ENCODE measurements around the gene CMSS1.

DNA sequence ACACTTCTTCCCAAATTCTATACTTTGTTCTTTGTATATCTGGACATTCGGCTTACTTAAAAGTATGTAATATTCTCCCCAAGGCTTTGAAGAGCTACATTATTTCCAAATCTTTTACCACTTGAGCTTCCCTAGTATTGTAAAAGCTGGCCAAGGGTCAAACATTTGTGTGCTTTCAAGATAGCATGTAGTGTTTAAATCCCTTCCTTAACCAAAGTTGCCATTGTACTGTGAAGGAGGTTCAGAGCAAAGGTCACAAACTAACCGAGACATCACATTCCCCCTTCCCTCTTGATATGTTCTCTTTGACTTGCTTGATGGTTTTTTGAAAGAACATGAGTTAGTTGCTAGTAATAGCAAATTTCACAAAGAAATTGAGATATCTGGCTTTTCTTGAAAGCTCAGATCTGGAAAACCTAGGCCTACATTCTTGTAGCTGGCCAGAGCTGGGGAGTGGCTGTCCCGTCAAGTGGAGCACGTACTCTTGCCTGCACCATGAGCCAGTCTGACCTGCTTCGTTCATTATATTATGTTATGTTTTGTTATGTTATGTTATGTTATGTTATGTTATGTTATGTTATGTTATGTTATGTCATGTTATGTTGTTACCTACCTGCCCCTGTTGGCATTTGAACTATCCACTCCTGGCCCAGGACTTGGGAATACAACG lies 236.4 kb downstream of the CMSS1 start:
- TF ChIP-seq, protein P1, sequence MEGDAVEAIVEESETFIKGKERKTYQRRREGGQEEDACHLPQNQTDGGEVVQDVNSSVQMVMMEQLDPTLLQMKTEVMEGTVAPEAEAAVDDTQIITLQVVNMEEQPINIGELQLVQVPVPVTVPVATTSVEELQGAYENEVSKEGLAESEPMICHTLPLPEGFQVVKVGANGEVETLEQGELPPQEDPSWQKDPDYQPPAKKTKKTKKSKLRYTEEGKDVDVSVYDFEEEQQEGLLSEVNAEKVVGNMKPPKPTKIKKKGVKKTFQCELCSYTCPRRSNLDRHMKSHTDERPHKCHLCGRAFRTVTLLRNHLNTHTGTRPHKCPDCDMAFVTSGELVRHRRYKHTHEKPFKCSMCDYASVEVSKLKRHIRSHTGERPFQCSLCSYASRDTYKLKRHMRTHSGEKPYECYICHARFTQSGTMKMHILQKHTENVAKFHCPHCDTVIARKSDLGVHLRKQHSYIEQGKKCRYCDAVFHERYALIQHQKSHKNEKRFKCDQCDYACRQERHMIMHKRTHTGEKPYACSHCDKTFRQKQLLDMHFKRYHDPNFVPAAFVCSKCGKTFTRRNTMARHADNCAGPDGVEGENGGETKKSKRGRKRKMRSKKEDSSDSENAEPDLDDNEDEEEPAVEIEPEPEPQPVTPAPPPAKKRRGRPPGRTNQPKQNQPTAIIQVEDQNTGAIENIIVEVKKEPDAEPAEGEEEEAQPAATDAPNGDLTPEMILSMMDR (IDR thresholded peaks at IDR 0.05; ENCODE audit: low read depth, low read length, missing input control): no peak
- TF ChIP-seq, protein P2, sequence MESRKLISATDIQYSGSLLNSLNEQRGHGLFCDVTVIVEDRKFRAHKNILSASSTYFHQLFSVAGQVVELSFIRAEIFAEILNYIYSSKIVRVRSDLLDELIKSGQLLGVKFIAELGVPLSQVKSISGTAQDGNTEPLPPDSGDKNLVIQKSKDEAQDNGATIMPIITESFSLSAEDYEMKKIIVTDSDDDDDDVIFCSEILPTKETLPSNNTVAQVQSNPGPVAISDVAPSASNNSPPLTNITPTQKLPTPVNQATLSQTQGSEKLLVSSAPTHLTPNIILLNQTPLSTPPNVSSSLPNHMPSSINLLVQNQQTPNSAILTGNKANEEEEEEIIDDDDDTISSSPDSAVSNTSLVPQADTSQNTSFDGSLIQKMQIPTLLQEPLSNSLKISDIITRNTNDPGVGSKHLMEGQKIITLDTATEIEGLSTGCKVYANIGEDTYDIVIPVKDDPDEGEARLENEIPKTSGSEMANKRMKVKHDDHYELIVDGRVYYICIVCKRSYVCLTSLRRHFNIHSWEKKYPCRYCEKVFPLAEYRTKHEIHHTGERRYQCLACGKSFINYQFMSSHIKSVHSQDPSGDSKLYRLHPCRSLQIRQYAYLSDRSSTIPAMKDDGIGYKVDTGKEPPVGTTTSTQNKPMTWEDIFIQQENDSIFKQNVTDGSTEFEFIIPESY (IDR thresholded peaks at IDR 0.05): no peak
- TF ChIP-seq JUND (IDR thresholded peaks at IDR 0.05) (no peak), FOXA1 (IDR thresholded peaks at IDR 0.05) (no peak), MAX (IDR thresholded peaks at IDR 0.05) (no peak), GABPA (IDR thresholded peaks at IDR 0.05 in 1 of 2, conservative IDR thresholded peaks at IDR 0.05 in 1 of 2) (no peak), TAF1 (conservative IDR thresholded peaks at IDR 0.05) (no peak), NR2F2 (IDR thresholded peaks at IDR 0.05) (no peak), RAD21 (IDR thresholded peaks at IDR 0.05) (no peak), EGR1 (IDR thresholded peaks at IDR 0.05; ENCODE audit: low read depth in 2 of 2) (no peak), REST (IDR thresholded peaks at IDR 0.05) (no peak), RXRA (IDR thresholded peaks at IDR 0.05) (no peak)
